Natural killer cell (primary cell): ENCODE measurements around the gene LITAFD. TPM values are rescaled to one million over a fixed set of nuclear protein-coding genes. Genes with fewer than 3 reads are reported as not detected.

Source experiments
- ATAC-seq, 3 donors: fragments of 150-1000 bp in 2 of 3; fragments of 200-7000 bp in 1 of 3; cut with Tn5 transposase; 1 replicate in 1 of 3; 2 replicates in 2 of 3; pipeline ENCODE4 v1.10.0; 2021; ENCODE audit warnings: mild to moderate bottlenecking in 2 of 3, moderate library complexity in 2 of 3
- DNase-seq, 2 donors: peaks; one replicate each; pipeline versions ENCODE4 v3.0.0 to v3.0.0-alpha.2; 2013 to 2021; ENCODE audit warnings: mixed read lengths in 1 of 2
- H3K27ac ChIP-seq: one replicate; pipeline ENCODE4 v1.5.1; 2013; ENCODE audit warnings: mild to moderate bottlenecking, low read length
- H3K27me3 ChIP-seq: one replicate; pipeline ENCODE4 v1.6.1; 2013; ENCODE audit warnings: low read length; ENCODE audit not compliant: control insufficient read depth, insufficient read depth
- H3K36me3 ChIP-seq: one replicate; pipeline ENCODE4 v1.6.1; 2013; ENCODE audit warnings: low read length; ENCODE audit not compliant: control insufficient read depth, insufficient read depth
- H3K4me1 ChIP-seq: one replicate; pipeline ENCODE4 v1.6.1; 2013; ENCODE audit warnings: low read length; ENCODE audit not compliant: control insufficient read depth, insufficient read depth
- H3K4me3 ChIP-seq: one replicate; pipeline ENCODE4 v1.5.1; 2013; ENCODE audit warnings: low read length
- H3K9me3 ChIP-seq: one replicate; pipeline ENCODE4 v1.6.1; 2013; ENCODE audit warnings: low read length; ENCODE audit not compliant: control insufficient read depth, insufficient read depth
- H3K27ac Mint-ChIP-seq, 2 donors: one replicate each; pipeline ENCODE4 v1.8.0; 2022; ENCODE audit warnings: mild to moderate bottlenecking in 2 of 2, mixed read lengths in 2 of 2, moderate library complexity in 1 of 2
- H3K27me3 Mint-ChIP-seq, 2 donors: one replicate each; pipeline ENCODE4 v1.8.0; 2022; ENCODE audit warnings: low read depth in 2 of 2, mixed read lengths in 2 of 2
- H3K36me3 Mint-ChIP-seq: one replicate; pipeline ENCODE4 v1.8.0; 2022; ENCODE audit warnings: mixed read lengths
- H3K4me1 Mint-ChIP-seq, 2 donors: one replicate each; pipeline ENCODE4 v1.8.0; 2022; ENCODE audit warnings: mixed read lengths in 2 of 2
- H3K4me3 Mint-ChIP-seq: one replicate; pipeline ENCODE4 v1.8.0; 2022; ENCODE audit warnings: mild to moderate bottlenecking, moderate library complexity, mixed read lengths
- H3K9me3 Mint-ChIP-seq, 2 donors: one replicate each; pipeline ENCODE4 v1.8.0; 2022; ENCODE audit warnings: mixed read lengths in 2 of 2
- CTCF ChIP-seq: fragments of 200-600 bp; IDR thresholded peaks from one replicate; pipeline ENCODE4 v1.8.0; 2022; ENCODE audit warnings: antibody characterized with exemption
- WGBS: methylation state at CpG from one replicate; pipeline ENCODE4 v1.1.7; 2013; ENCODE audit warnings: missing lambda C conversion rate; ENCODE audit not compliant: insufficient coverage; 5-methylcytosine and 5-hydroxymethylcytosine counted together
- intact Hi-C: fragments of 100-400 bp; cut with micrococcal nuclease; formaldehyde crosslinking; loops from one replicate; pipeline ENCODE4 v1.14.2; 2022
- total RNA-seq, 4 donors: library from RNA; stranded (reverse); fragments of 120-200 nt in 1 of 4; gene quantifications; one replicate each; pipeline versions ENCODE4 v1.2.3 to v1.2.4, GENCODE V29; 2013 to 2022

The LITAFD gene
- total RNA-seq, 3 donors from 2014 or later (not counting 1 experiment from before 2014, with no cell fraction given): 0.21 to 1.1 (median 0.29) TPM

- H3K27me3 ChIP-seq: no peaks in the 10 kb centered on the region
- H3K27ac Mint-ChIP-seq: peak overlapping the region; percentile 48 to 56
- H3K4me1 ChIP-seq: peaks cover 25% of the 10 kb centered on the region
- WGBS: 94% methylated on average over 12 of the region's 14 CpGs
- peaks cover 36% of the 10 kb centered on the region for H3K36me3 ChIP-seq
- intact Hi-C loops: loop anchor here (10.0 kb wide), 1 partner anchor 245 kb away; no protein-coding TSS in a partner anchor
- no peaks in the 10 kb centered on the region for H3K9me3 ChIP-seq
- no peak overlapping the region for H3K4me3 ChIP-seq
- H3K27me3 Mint-ChIP-seq: peaks cover 0 to 8% of the 10 kb centered on the region in 2 donors
- peaks cover 14% of the 10 kb centered on the region for H3K36me3 Mint-ChIP-seq
- H3K9me3 Mint-ChIP-seq: no peaks in the 10 kb centered on the region
- H3K4me1 Mint-ChIP-seq: peaks cover 12 to 27% of the 10 kb centered on the region in 2 donors
- ATAC-seq (peak in 1 of 3 donors; percentile 6), DNase-seq (no peak)
- TF ChIP-seq CTCF: no peak
- no peak overlapping the region for H3K4me3 Mint-ChIP-seq
- no peak overlapping the region for H3K27ac ChIP-seq
Measured at GRCh38 chr16:8889893-8890548, 7.9 kb downstream of the LITAFD start.

GRCh38 chr16:8890549-8890921 lies 8.4 kb downstream of the LITAFD start:
- H3K9me3 ChIP-seq: no peaks in the 10 kb centered on the region
- peak overlapping the region; percentile 48 to 56 for H3K27ac Mint-ChIP-seq
- H3K4me1 ChIP-seq: peaks cover 20% of the 10 kb centered on the region
- intact Hi-C loops: loop anchor here (10.0 kb wide), 1 partner anchor 244 kb away; no protein-coding TSS in a partner anchor
- ATAC-seq (no peak), DNase-seq (no peak)
- no peak overlapping the region for H3K27ac ChIP-seq
- 100% methylated on average over 1 of the region's 5 CpGs for WGBS
- peaks cover 41% of the 10 kb centered on the region for H3K36me3 ChIP-seq
- no peak overlapping the region for H3K4me3 ChIP-seq
- H3K27me3 Mint-ChIP-seq: peaks cover 0 to 3% of the 10 kb centered on the region in 2 donors
- H3K27me3 ChIP-seq: no peaks in the 10 kb centered on the region
- H3K4me3 Mint-ChIP-seq: no peak overlapping the region
- H3K4me1 Mint-ChIP-seq: peaks cover 6 to 22% of the 10 kb centered on the region in 2 donors
- H3K36me3 Mint-ChIP-seq: peaks cover 18% of the 10 kb centered on the region
- H3K9me3 Mint-ChIP-seq: no peaks in the 10 kb centered on the region
- no peak for TF ChIP-seq CTCF

GRCh38 chr16:8892101-8892575 lies 10.0 kb downstream of the LITAFD start:
- ATAC-seq: no peak
- intact Hi-C loops: loop anchor here (10.0 kb wide), 1 partner anchor 243 kb away; no protein-coding TSS in a partner anchor
- H3K27me3 Mint-ChIP-seq: no peaks in the 10 kb centered on the region
- H3K9me3 Mint-ChIP-seq: no peaks in the 10 kb centered on the region
- Histone ChIP-seq H3K9me3 (no peaks in the 10 kb centered on the region), H3K27me3 (no peaks in the 10 kb centered on the region), H3K27ac (peak overlapping the region; percentile 32), H3K4me1 (peaks cover 10% of the 10 kb centered on the region), H3K4me3 (no peak overlapping the region), H3K36me3 (peaks cover 54% of the 10 kb centered on the region)
- peaks cover 18% of the 10 kb centered on the region for H3K36me3 Mint-ChIP-seq
- peak overlapping the region; percentile 54 to 64 for H3K27ac Mint-ChIP-seq
- WGBS: 82% methylated on average over 13 of the region's 16 CpGs
- no peak overlapping the region for H3K4me3 Mint-ChIP-seq
- peaks cover 0 to 11% of the 10 kb centered on the region in 2 donors for H3K4me1 Mint-ChIP-seq
- peak in 1 of 2 donors; percentile 37 for DNase-seq
- no peak for TF ChIP-seq CTCF
